ENCODE results near the gene RMRP. TPM values are rescaled to one million over a fixed set of nuclear protein-coding genes. Genes with fewer than 3 reads are reported as not detected.

The RMRP gene
- total and polyA plus RNA-seq, 10 of the 15 experiments (the other 5 are each of a cell fraction or from before 2014, with no cell fraction given) = 12.0 to 42,450 (median 6,418) TPM; not detected in 4

DNA sequence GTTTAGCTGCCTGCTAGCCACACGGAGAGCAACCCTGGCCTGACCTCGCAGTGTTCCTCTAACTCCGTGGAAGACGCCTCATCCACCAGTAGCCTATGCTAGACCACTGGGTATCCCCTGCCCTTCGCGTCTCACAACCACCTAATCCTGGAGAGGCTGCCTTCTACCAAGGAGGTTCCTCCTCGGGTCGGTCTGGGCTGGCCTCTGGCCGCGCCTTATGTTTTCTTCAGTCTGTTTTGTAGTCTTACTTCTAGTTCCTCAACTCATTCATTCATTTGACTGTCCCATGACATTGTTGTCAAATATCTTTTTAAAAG lies 33.5 kb upstream of the RMRP start (continued):
- TF ChIP-seq RFX5 (IDR thresholded peaks at IDR 0.05; ENCODE audit: low read depth, low read length) (no peak), MEF2A (IDR thresholded peaks at IDR 0.05; ENCODE audit: insufficient read depth, low read depth, low read length) (no peak), EGR1 (IDR thresholded peaks at IDR 0.05; ENCODE audit: borderline replicate concordance in 1 of 2, low read depth in 2 of 2, low read length in 2 of 2) (no peak)

DNA sequence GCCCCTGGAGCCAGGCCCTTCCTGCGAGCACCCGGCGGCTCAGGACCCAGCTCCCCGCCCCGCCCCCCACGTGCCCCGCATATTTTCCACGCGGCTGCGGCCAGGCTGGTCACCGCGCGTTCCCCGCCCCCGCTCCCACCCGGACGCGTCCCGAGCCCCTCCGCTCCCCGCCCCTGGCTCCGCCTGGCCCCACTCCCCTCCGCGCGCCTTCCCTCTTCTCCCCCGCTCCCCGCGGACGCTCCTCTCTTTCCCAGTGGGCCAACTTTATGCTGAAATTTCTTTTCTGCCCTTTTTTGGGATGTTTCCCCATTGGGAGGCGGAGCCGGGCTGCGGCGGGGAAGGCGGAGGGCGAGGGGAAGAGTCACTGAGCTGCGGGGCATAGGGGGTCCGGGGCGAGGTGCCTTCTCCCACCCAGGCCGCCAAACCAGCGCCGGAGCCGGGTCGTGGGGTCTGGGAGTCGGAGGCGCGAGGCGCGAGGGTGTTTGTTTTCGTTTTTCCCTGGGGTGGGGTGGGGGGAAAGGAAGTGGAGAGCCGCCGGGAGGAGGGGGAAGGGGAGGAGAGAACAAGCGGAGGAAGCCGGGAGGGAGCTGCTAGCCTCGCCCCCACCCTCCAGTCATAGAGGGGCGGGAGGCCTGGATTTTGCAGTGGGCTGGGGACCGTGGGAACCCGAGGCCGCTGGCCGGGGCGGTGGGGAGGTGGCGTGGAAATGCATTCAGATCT lies 33.0 kb upstream of the RMRP start:
- Histone ChIP-seq H3K4me3 (peak overlapping the region; percentile 87), H2AFZ (ENCODE audit: control insufficient read depth, low read depth, low read length) (peak overlapping the region; percentile 79), H3K79me2 (ENCODE audit: control insufficient read depth, insufficient read depth, low read length) (no peaks in the 10 kb centered on the region; the same call in 1 of the 2 replicates), H4K20me1 (ENCODE audit: control insufficient read depth, insufficient read depth) (no peaks in the 10 kb centered on the region), H3K4me1 (ENCODE audit: control insufficient read depth, insufficient read depth, low read length) (peaks cover 3% of the 10 kb centered on the region; the same call in 1 of the 2 replicates), H3K9ac (ENCODE audit: control insufficient read depth, insufficient read depth, low read length) (peak overlapping the region; percentile 53), H3K36me3 (ENCODE audit: control insufficient read depth in 2 of 2, insufficient read depth in 2 of 2, low read length in 1 of 2) (peaks cover under 1 to 1% of the 10 kb centered on the region in 2 experiments; a peak in 1 of 4 replicates), H3K4me2 (ENCODE audit: control insufficient read depth, insufficient read depth) (peak overlapping the region; percentile 90), H3K27ac (ENCODE audit: control insufficient read depth, insufficient read depth) (no peak overlapping the region), H3K9me3 (replicated peaks; ENCODE audit: control insufficient read depth, insufficient read depth, low read length) (no peaks in the 10 kb centered on the region), H3K27me3 (replicated peaks in 1 of 2; ENCODE audit: control insufficient read depth in 2 of 2, insufficient read depth in 2 of 2, low read length in 1 of 2) (no peaks in the 10 kb centered on the region)
- in situ Hi-C loops (cut with MboI) = no loop called here
- POLR2A ChIA-PET = interaction anchor here (0.7 to 2.7 kb wide), 7 partner anchors 19 to 74 kb away, joined by 3 to 13 read pairs (median 4); partner anchors contain the start of genes CREB3 and TLN1
- SMC1A ChIA-PET (ENCODE audit: uncharacterized antibody, unreplicated experiment) = interaction anchor here (0.6 to 1.4 kb wide), 5 partner anchors 29 to 1395 kb away, joined by 3 to 4 read pairs (median 3); no protein-coding TSS in a partner anchor
- no TSS peak for BruUV-seq (replicated peaks)
- TF ChIP-seq IKZF2 (IDR thresholded peaks at IDR 0.05) (no peak; a peak in 1 of 4 replicates), SRF (IDR thresholded peaks at IDR 0.05; ENCODE audit: low read depth in 2 of 2, low read length in 2 of 2) (peak in 1 of 2 experiments; percentile 67; a peak in 1 of 4 replicates)
- CTCF ChIA-PET = interaction anchor here (0.9 to 15.2 kb wide), 6 partner anchors 30 to 87 kb away, joined by 3 to 227 read pairs (median 5); partner anchors contain the start of genes ARHGEF39, CCDC107 and RMRP
- DNase-seq (ENCODE audit: low read depth, low spot score) = no peak
- ATAC-seq = peak; percentile 47
- RAD21 ChIA-PET (ENCODE audit: unreplicated experiment) = interaction anchor here (0.6 to 2.0 kb wide), 5 partner anchors 21 to 87 kb away, joined by 3 to 7 read pairs (median 4); partner anchors contain the start of gene CCDC107
- intact Hi-C loops (cut with micrococcal nuclease; ENCODE audit: unreplicated experiment) = no loop called here
- 1% methylated on average over 28 of the region's 61 CpGs for WGBS (ENCODE audit: insufficient coverage, insufficient replicate concordance, low lambda C conversion rate, missing lambda C conversion rate)
- no peak for FAIRE-seq
